GM23338 (cell line): ENCODE results near the gene BMPER. TPM values are rescaled to one million over a fixed set of nuclear protein-coding genes. Genes with fewer than 3 reads are reported as not detected.

Experiments
- ATAC-seq: fragments of 200-7000 bp; cut with Tn5 transposase; 3 replicates; pipeline ENCODE4 v1.9.1; 2020
- DNase-seq: peaks from one replicate; pipeline ENCODE4 v3.0.0-alpha.2; 2015; ENCODE audit warnings: low spot score
- H2AFZ ChIP-seq: fragments of 200-600 bp; sonication (generic); 2 replicates; pipeline ENCODE4 v1.8.0; 2016; ENCODE audit warnings: antibody characterized with exemption, mild to moderate bottlenecking, moderate library complexity
- H3F3A ChIP-seq: fragments of 200-600 bp; sonication (generic); replicated peaks from 2 replicates; pipeline ENCODE4 v1.8.0; 2017; ENCODE audit warnings: antibody characterized with exemption, mixed run types, low read depth
- H3K27ac ChIP-seq: fragments of 200-600 bp; sonication (generic); 2 replicates; pipeline ENCODE4 v1.6.1; 2016; ENCODE audit warnings: low read depth
- H3K27me3 ChIP-seq: fragments of 200-600 bp; sonication (generic); 2 replicates; pipeline ENCODE4 v1.8.0; 2016; ENCODE audit warnings: mild to moderate bottlenecking, mixed run types, moderate library complexity; ENCODE audit not compliant: insufficient read depth
- H3K36me3 ChIP-seq: fragments of 200-600 bp; sonication (generic); 2 replicates; pipeline ENCODE4 v1.8.0; 2016; ENCODE audit warnings: mild to moderate bottlenecking; ENCODE audit not compliant: insufficient read depth
- H3K4me1 ChIP-seq: fragments of 200-600 bp; sonication (generic); 2 replicates; pipeline ENCODE4 v1.8.0; 2016; ENCODE audit warnings: mild to moderate bottlenecking, moderate library complexity; ENCODE audit not compliant: insufficient read depth
- H3K4me2 ChIP-seq: fragments of 200-600 bp; sonication (generic); 2 replicates; pipeline ENCODE4 v1.7.1; 2017; ENCODE audit warnings: mixed run types
- H3K4me3 ChIP-seq: fragments of 200-600 bp; sonication (generic); 2 replicates; pipeline ENCODE4 v1.6.1; 2016; ENCODE audit warnings: mixed run types
- H3K79me2 ChIP-seq: fragments of 200-600 bp; sonication (generic); replicated peaks from 2 replicates; pipeline ENCODE4 v1.8.0; 2017; ENCODE audit warnings: mild to moderate bottlenecking; ENCODE audit not compliant: insufficient read depth
- H3K9me2 ChIP-seq: fragments of 200-600 bp; sonication (generic); 2 replicates; pipeline ENCODE4 v1.8.0; 2017; ENCODE audit not compliant: insufficient read depth
- H4K20me1 ChIP-seq: fragments of 200-600 bp; sonication (generic); replicated peaks from 2 replicates; pipeline ENCODE4 v1.8.0; 2017; ENCODE audit warnings: mild to moderate bottlenecking; ENCODE audit not compliant: insufficient read depth
- H3K27ac Mint-ChIP-seq: 2 replicates; pipeline ENCODE4 v1.8.0; 2020; ENCODE audit warnings: inconsistent platforms, mild to moderate bottlenecking, moderate library complexity, mixed read lengths
- H3K27me3 Mint-ChIP-seq: 3 replicates; pipeline ENCODE4 v1.8.0; 2022; ENCODE audit warnings: low read depth, mild to moderate bottlenecking, moderate library complexity, mixed read lengths, inconsistent platforms; ENCODE audit not compliant: insufficient read depth, poor library complexity
- H3K36me3 Mint-ChIP-seq: 3 replicates; pipeline ENCODE4 v1.8.0; 2021; ENCODE audit warnings: low read depth, mild to moderate bottlenecking, inconsistent platforms, moderate library complexity, mixed read lengths
- H3K4me1 Mint-ChIP-seq: 3 replicates; pipeline ENCODE4 v1.8.0; 2020; ENCODE audit warnings: mild to moderate bottlenecking, inconsistent platforms, mixed read lengths
- H3K4me3 Mint-ChIP-seq: 3 replicates; pipeline ENCODE4 v1.8.0; 2021; ENCODE audit warnings: moderate library complexity, mild to moderate bottlenecking, inconsistent platforms, mixed read lengths
- H3K9me3 Mint-ChIP-seq: 3 replicates; pipeline ENCODE4 v1.8.0; 2020; ENCODE audit warnings: moderate library complexity, mild to moderate bottlenecking, inconsistent platforms, mixed read lengths
- CREB1 ChIP-seq: fragments of 250-450 bp; sonication (Bioruptor Pico); IDR thresholded peaks from 2 replicates; pipeline ENCODE4 v1.5.0; 2020; ENCODE audit warnings: low read depth, mild to moderate bottlenecking, moderate library complexity
- EZH2 ChIP-seq: fragments of 200-600 bp; sonication (generic); IDR thresholded peaks from one replicate; pipeline ENCODE4 v1.8.0; 2017; ENCODE audit warnings: antibody characterized with exemption, mild to moderate bottlenecking, low read depth; ENCODE audit not compliant: unreplicated experiment
- EZH2phosphoT487 ChIP-seq: fragments of 200-600 bp; sonication (generic); IDR thresholded peaks from one replicate; pipeline ENCODE4 v1.8.1; 2018; ENCODE audit warnings: antibody characterized with exemption; ENCODE audit not compliant: unreplicated experiment
- JUNB ChIP-seq: IDR thresholded peaks from one replicate; pipeline ENCODE4 v1.6.1; 2016; ENCODE audit warnings: antibody characterized with exemption; ENCODE audit not compliant: unreplicated experiment
- NANOG ChIP-seq: IDR thresholded peaks from 2 replicates; pipeline ENCODE4 v1.6.1; 2016; ENCODE audit warnings: antibody characterized with exemption, borderline replicate concordance
- POLR2AphosphoS5 ChIP-seq: IDR thresholded peaks from 2 replicates; pipeline ENCODE4 v1.6.1; 2016; ENCODE audit warnings: antibody characterized with exemption, low read depth
- STAT1 ChIP-seq: IDR thresholded peaks from one replicate; pipeline ENCODE4 v1.6.1; 2016; ENCODE audit warnings: antibody characterized with exemption; ENCODE audit not compliant: unreplicated experiment
- ZNF114 ChIP-seq: fragments of 250-450 bp; sonication (Bioruptor Pico); IDR thresholded peaks from 2 replicates; pipeline ENCODE4 v1.5.0; 2020; ENCODE audit warnings: mild to moderate bottlenecking, moderate library complexity
- ZNF331 ChIP-seq: fragments of 250-450 bp; sonication (Bioruptor Pico); IDR thresholded peaks from 2 replicates; pipeline ENCODE4 v1.5.0; 2020; ENCODE audit warnings: low read depth, mild to moderate bottlenecking, moderate library complexity
- polyA plus RNA-seq: library from polyadenylated mRNA; unstranded; fragments of >200 nt; fragmentation: Nextera tagmentation; extraction: Ambion mirVana; gene quantifications from 2 replicates; pipeline ENCODE4 v1.2.1, GENCODE V29; 2016
- total RNA-seq: library from RNA; depleted of rRNA; stranded (reverse); fragments of >200 nt; shearing (Covaris generic); gene quantifications from 2 replicates; pipeline ENCODE4 v1.2.3, GENCODE V29; 2014
- TF ChIP-seq, protein P1 (sequence below), 2 experiments: fragments of 200-600 bp in 1 of 2; sonication (generic) in 1 of 2; conservative IDR thresholded peaks; 2 replicates each; pipeline versions ENCODE4 v1.5.1 to v1.6.1; 2016 to 2017; ENCODE audit warnings: antibody characterized with exemption in 2 of 2, low read depth in 2 of 2, mild to moderate bottlenecking in 2 of 2, moderate library complexity in 1 of 2
- TF ChIP-seq, protein P2 (sequence below): fragments of 250-450 bp; sonication (Bioruptor Pico); IDR thresholded peaks from 2 replicates; pipeline ENCODE4 v1.5.0; 2020; ENCODE audit warnings: mild to moderate bottlenecking, moderate library complexity
- TF ChIP-seq, protein P3 (sequence below): IDR thresholded peaks from 2 replicates; pipeline ENCODE4 v1.6.1; 2016; ENCODE audit warnings: antibody characterized with exemption
- TF ChIP-seq, protein P4 (sequence below): IDR thresholded peaks from one replicate; pipeline ENCODE4 v1.6.1; 2018; ENCODE audit warnings: antibody characterized with exemption; ENCODE audit not compliant: unreplicated experiment

Gene BMPER
- total and polyA plus RNA-seq, 2 experiments from 2014 or later, result 0.53 to 1.4 TPM

DNA sequence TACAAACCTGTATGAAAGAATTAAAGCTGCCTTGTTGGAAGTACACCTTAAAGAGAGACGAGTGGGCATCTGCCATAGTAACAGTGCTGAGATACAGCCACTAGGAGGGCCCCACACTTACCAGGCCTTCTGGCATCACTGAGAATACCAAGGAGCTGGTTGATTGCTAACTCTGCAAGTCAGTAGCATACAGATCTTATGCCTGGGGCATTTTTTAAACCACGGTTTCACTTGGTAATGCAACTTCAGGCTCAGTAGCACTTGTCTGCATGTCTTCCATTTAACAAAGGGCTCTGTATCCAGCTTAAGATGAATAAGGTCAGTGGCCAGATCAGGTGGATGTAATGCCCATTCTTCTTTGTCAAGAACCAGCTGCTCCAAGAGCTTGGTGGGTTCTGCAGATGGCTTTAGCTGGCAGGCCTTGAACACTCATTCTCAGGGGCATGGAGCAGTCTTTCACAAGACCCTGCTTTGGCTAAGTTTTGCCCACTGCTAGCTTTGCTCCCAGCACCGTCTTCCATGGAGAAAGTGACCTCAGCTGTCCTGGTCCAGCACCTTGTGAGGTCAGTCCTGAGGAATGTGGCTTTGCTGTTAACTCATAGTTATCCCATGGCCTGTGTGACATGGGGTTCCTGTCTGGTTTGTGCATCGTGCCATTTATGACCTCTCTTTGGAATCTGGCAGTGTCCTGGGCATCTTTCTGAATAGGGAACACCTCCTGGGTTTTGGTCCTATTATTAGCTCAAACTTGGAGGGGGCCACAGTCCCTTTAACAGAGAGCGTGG lies 68.1 kb downstream of the BMPER start:
- DNase-seq (no peak), ATAC-seq (no peak)
- Histone ChIP-seq H3K4me2 (no peak overlapping the region), H3K4me1 (peaks cover 5% of the 10 kb centered on the region; the same call in 1 of the 2 replicates), H3K4me3 (no peak overlapping the region), H3K27me3 (no peaks in the 10 kb centered on the region), H3F3A (no peaks in the 10 kb centered on the region), H3K27ac (no peak overlapping the region), H3K9me2 (peaks cover 5% of the 10 kb centered on the region; the same call in 1 of the 2 replicates), H3K79me2 (no peaks in the 10 kb centered on the region), H4K20me1 (no peaks in the 10 kb centered on the region), H2AFZ (no peak overlapping the region), H3K36me3 (no peaks in the 10 kb centered on the region)
- no peak for TF ChIP-seq EZH2phosphoT487
- TF ChIP-seq, protein P1, sequence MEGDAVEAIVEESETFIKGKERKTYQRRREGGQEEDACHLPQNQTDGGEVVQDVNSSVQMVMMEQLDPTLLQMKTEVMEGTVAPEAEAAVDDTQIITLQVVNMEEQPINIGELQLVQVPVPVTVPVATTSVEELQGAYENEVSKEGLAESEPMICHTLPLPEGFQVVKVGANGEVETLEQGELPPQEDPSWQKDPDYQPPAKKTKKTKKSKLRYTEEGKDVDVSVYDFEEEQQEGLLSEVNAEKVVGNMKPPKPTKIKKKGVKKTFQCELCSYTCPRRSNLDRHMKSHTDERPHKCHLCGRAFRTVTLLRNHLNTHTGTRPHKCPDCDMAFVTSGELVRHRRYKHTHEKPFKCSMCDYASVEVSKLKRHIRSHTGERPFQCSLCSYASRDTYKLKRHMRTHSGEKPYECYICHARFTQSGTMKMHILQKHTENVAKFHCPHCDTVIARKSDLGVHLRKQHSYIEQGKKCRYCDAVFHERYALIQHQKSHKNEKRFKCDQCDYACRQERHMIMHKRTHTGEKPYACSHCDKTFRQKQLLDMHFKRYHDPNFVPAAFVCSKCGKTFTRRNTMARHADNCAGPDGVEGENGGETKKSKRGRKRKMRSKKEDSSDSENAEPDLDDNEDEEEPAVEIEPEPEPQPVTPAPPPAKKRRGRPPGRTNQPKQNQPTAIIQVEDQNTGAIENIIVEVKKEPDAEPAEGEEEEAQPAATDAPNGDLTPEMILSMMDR (conservative IDR thresholded peaks at IDR 0.05; ENCODE audit: low read depth in 2 of 2), result no peak
- no peak for TF ChIP-seq STAT1
- no peak for TF ChIP-seq ZNF114 (CRISPR knock-in tag)
- no peak for TF ChIP-seq ZNF331 (CRISPR knock-in tag)
- no peak for TF ChIP-seq NANOG
- TF ChIP-seq CREB1 (CRISPR knock-in tag), result no peak
- TF ChIP-seq, protein P2, sequence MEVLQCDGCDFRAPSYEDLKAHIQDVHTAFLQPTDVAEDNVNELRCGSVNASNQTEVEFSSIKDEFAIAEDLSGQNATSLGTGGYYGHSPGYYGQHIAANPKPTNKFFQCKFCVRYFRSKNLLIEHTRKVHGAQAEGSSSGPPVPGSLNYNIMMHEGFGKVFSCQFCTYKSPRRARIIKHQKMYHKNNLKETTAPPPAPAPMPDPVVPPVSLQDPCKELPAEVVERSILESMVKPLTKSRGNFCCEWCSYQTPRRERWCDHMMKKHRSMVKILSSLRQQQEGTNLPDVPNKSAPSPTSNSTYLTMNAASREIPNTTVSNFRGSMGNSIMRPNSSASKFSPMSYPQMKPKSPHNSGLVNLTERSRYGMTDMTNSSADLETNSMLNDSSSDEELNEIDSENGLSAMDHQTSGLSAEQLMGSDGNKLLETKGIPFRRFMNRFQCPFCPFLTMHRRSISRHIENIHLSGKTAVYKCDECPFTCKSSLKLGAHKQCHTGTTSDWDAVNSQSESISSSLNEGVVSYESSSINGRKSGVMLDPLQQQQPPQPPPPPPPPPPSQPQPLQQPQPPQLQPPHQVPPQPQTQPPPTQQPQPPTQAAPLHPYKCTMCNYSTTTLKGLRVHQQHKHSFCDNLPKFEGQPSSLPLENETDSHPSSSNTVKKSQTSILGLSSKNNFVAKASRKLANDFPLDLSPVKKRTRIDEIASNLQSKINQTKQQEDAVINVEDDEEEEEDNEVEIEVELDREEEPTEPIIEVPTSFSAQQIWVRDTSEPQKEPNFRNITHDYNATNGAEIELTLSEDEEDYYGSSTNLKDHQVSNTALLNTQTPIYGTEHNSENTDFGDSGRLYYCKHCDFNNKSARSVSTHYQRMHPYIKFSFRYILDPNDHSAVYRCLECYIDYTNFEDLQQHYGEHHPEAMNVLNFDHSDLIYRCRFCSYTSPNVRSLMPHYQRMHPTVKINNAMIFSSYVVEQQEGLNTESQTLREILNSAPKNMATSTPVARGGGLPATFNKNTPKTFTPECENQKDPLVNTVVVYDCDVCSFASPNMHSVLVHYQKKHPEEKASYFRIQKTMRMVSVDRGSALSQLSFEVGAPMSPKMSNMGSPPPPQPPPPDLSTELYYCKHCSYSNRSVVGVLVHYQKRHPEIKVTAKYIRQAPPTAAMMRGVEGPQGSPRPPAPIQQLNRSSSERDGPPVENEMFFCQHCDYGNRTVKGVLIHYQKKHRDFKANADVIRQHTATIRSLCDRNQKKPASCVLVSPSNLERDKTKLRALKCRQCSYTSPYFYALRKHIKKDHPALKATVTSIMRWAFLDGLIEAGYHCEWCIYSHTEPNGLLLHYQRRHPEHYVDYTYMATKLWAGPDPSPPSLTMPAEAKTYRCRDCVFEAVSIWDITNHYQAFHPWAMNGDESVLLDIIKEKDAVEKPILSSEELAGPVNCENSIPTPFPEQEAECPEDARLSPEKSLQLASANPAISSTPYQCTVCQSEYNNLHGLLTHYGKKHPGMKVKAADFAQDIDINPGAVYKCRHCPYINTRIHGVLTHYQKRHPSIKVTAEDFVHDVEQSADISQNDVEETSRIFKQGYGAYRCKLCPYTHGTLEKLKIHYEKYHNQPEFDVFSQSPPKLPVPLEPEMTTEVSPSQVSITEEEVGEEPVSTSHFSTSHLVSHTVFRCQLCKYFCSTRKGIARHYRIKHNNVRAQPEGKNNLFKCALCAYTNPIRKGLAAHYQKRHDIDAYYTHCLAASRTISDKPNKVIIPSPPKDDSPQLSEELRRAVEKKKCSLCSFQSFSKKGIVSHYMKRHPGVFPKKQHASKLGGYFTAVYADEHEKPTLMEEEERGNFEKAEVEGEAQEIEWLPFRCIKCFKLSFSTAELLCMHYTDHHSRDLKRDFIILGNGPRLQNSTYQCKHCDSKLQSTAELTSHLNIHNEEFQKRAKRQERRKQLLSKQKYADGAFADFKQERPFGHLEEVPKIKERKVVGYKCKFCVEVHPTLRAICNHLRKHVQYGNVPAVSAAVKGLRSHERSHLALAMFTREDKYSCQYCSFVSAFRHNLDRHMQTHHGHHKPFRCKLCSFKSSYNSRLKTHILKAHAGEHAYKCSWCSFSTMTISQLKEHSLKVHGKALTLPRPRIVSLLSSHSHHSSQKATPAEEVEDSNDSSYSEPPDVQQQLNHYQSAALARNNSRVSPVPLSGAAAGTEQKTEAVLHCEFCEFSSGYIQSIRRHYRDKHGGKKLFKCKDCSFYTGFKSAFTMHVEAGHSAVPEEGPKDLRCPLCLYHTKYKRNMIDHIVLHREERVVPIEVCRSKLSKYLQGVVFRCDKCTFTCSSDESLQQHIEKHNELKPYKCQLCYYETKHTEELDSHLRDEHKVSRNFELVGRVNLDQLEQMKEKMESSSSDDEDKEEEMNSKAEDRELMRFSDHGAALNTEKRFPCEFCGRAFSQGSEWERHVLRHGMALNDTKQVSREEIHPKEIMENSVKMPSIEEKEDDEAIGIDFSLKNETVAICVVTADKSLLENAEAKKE (CRISPR knock-in tag), result no peak
- TF ChIP-seq, protein P3, sequence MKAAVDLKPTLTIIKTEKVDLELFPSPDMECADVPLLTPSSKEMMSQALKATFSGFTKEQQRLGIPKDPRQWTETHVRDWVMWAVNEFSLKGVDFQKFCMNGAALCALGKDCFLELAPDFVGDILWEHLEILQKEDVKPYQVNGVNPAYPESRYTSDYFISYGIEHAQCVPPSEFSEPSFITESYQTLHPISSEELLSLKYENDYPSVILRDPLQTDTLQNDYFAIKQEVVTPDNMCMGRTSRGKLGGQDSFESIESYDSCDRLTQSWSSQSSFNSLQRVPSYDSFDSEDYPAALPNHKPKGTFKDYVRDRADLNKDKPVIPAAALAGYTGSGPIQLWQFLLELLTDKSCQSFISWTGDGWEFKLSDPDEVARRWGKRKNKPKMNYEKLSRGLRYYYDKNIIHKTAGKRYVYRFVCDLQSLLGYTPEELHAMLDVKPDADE, result no peak
- no peak for TF ChIP-seq POLR2AphosphoS5
- TF ChIP-seq JUNB, result no peak
- TF ChIP-seq, protein P4, sequence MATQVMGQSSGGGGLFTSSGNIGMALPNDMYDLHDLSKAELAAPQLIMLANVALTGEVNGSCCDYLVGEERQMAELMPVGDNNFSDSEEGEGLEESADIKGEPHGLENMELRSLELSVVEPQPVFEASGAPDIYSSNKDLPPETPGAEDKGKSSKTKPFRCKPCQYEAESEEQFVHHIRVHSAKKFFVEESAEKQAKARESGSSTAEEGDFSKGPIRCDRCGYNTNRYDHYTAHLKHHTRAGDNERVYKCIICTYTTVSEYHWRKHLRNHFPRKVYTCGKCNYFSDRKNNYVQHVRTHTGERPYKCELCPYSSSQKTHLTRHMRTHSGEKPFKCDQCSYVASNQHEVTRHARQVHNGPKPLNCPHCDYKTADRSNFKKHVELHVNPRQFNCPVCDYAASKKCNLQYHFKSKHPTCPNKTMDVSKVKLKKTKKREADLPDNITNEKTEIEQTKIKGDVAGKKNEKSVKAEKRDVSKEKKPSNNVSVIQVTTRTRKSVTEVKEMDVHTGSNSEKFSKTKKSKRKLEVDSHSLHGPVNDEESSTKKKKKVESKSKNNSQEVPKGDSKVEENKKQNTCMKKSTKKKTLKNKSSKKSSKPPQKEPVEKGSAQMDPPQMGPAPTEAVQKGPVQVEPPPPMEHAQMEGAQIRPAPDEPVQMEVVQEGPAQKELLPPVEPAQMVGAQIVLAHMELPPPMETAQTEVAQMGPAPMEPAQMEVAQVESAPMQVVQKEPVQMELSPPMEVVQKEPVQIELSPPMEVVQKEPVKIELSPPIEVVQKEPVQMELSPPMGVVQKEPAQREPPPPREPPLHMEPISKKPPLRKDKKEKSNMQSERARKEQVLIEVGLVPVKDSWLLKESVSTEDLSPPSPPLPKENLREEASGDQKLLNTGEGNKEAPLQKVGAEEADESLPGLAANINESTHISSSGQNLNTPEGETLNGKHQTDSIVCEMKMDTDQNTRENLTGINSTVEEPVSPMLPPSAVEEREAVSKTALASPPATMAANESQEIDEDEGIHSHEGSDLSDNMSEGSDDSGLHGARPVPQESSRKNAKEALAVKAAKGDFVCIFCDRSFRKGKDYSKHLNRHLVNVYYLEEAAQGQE, result no peak
- TF ChIP-seq EZH2, result no peak
- Mint-ChIP-seq H3K4me1 (peaks cover 18% of the 10 kb centered on the region), H3K27me3 (no peaks in the 10 kb centered on the region), H3K36me3 (no peaks in the 10 kb centered on the region), H3K9me3 (no peaks in the 10 kb centered on the region; the same call in 2 of the 3 replicates), H3K4me3 (no peak overlapping the region), H3K27ac (no peak overlapping the region)
